Measurements from ENCODE around the gene HLA-DRB1.

The HLA-DRB1 gene

GRCh38 chr6:32566957-32567356 is 22.7 kb downstream of the HLA-DRB1 start:
- DNase-seq (ENCODE audit: low spot score): no peak
- in situ Hi-C loops (cut with MboI; ENCODE audit: low pct_unique_long_range_greater_than_20kb, low sequenced_read_pairs, unreplicated experiment): no loop called here
- TF ChIP-seq CTCF (IDR thresholded peaks at IDR 0.05; ENCODE audit: extremely low read depth, insufficient read depth, missing control alignments): no peak

- no peak for TF ChIP-seq CTCF (IDR thresholded peaks at IDR 0.05; ENCODE audit: extremely low read depth, insufficient read depth, missing control alignments)
- no peak for DNase-seq (ENCODE audit: low spot score)
- in situ Hi-C loops (cut with MboI; ENCODE audit: low pct_unique_long_range_greater_than_20kb, low sequenced_read_pairs, unreplicated experiment): no loop called here
These were observed 24.1 kb downstream of the HLA-DRB1 start for GRCh38 chr6:32565511-32565910.

GRCh38 chr6:32562940-32563339 is 26.7 kb downstream of the HLA-DRB1 start:
- DNase-seq (ENCODE audit: low spot score): no peak
- in situ Hi-C loops (cut with MboI; ENCODE audit: low pct_unique_long_range_greater_than_20kb, low sequenced_read_pairs, unreplicated experiment): no loop called here
- no peak for TF ChIP-seq CTCF (IDR thresholded peaks at IDR 0.05; ENCODE audit: extremely low read depth, insufficient read depth, missing control alignments)

- no peak for TF ChIP-seq CTCF (IDR thresholded peaks at IDR 0.05; ENCODE audit: extremely low read depth, insufficient read depth, missing control alignments)
- no peak for DNase-seq (ENCODE audit: low spot score)
- in situ Hi-C loops (cut with MboI; ENCODE audit: low pct_unique_long_range_greater_than_20kb, low sequenced_read_pairs, unreplicated experiment): no loop called here
These were observed 29.9 kb downstream of the HLA-DRB1 start for GRCh38 chr6:32559747-32560146.

GRCh38 chr6:32558426-32559057 is 31.1 kb downstream of the HLA-DRB1 start:
- TF ChIP-seq CTCF (IDR thresholded peaks at IDR 0.05; ENCODE audit: extremely low read depth, insufficient read depth, missing control alignments): no peak
- in situ Hi-C loops (cut with MboI; ENCODE audit: low pct_unique_long_range_greater_than_20kb, low sequenced_read_pairs, unreplicated experiment): no loop called here
- DNase-seq (ENCODE audit: low spot score): no peak

- in situ Hi-C loops (cut with MboI; ENCODE audit: low pct_unique_long_range_greater_than_20kb, low sequenced_read_pairs, unreplicated experiment): no loop called here
- no peak for TF ChIP-seq CTCF (IDR thresholded peaks at IDR 0.05; ENCODE audit: extremely low read depth, insufficient read depth, missing control alignments)
- DNase-seq (ENCODE audit: low spot score): no peak
These were observed 35.3 kb downstream of the HLA-DRB1 start for GRCh38 chr6:32554116-32554965.

Measured in GM13977 (cell line).